Transverse colon (tissue), 4 donors: Measurements from ENCODE around the gene PFKFB1. TPM values are rescaled to one million over a fixed set of nuclear protein-coding genes. Genes with fewer than 3 reads are reported as not detected.

Experiments
- DNase-seq: peaks from one replicate; pipeline ENCODE4 v3.0.0-alpha.2; 2019
- H3K27ac ChIP-seq, 4 donors: fragments of 200-600 bp; sonication (generic); 2 replicates each; pipeline ENCODE4 v1.5.1; 2016 to 2018; ENCODE audit warnings: inconsistent platforms in 4 of 4
- H3K27me3 ChIP-seq: fragments of 200-600 bp; sonication (generic); 2 replicates; pipeline ENCODE4 v1.5.1; 2017; ENCODE audit warnings: inconsistent platforms
- H3K36me3 ChIP-seq, 4 donors: fragments of 200-600 bp; sonication (generic); 2 replicates each; pipeline ENCODE4 v1.5.1; 2017 to 2019; ENCODE audit warnings: inconsistent platforms in 4 of 4
- H3K4me1 ChIP-seq, 4 donors: fragments of 200-600 bp; sonication (generic); 2 replicates each; pipeline ENCODE4 v1.5.1; 2017 to 2020; ENCODE audit warnings: inconsistent platforms in 4 of 4
- H3K4me3 ChIP-seq, 4 donors: fragments of 200-600 bp; sonication (generic); 1 replicate in 1 of 4; 2 replicates in 3 of 4; pipeline versions ENCODE4 v1.5.1 to v1.6.1; 2017 to 2019; ENCODE audit warnings: inconsistent platforms in 4 of 4
- H3K9me3 ChIP-seq, 2 donors: fragments of 200-600 bp; sonication (generic); 2 replicates each; pipeline ENCODE4 v1.5.1; 2017 to 2019; ENCODE audit warnings: inconsistent platforms in 2 of 2
- CTCF ChIP-seq, 5 experiments: fragments of 200-600 bp in 3 of 5; fragments of 450-650 bp in 2 of 5; sonication (generic) in 3 of 5; IDR thresholded peaks; 1 replicate in 2 of 5; 2 replicates in 3 of 5; pipeline ENCODE4 v1.5.1; 2016 to 2017; ENCODE audit warnings: antibody characterized with exemption in 5 of 5, inconsistent platforms in 3 of 5, mild to moderate bottlenecking in 2 of 5, moderate library complexity in 1 of 5
- EP300 ChIP-seq: sonication (generic); formaldehyde crosslinking; IDR thresholded peaks from one replicate; pipeline ENCODE4 v1.6.1; 2017; ENCODE audit warnings: antibody characterized with exemption, low read depth
- POLR2A ChIP-seq: fragments of 450-650 bp; IDR thresholded peaks from one replicate; pipeline ENCODE4 v1.6.1; 2016; ENCODE audit warnings: antibody characterized with exemption, mild to moderate bottlenecking, moderate library complexity
- POLR2AphosphoS5 ChIP-seq, 3 donors: sonication (generic); formaldehyde crosslinking; IDR thresholded peaks; one replicate each; pipeline ENCODE4 v1.6.1; 2016; ENCODE audit warnings: antibody characterized with exemption in 3 of 3
- WGBS, 2 donors: methylation state at CpG; one replicate each; pipeline ENCODE4 v1.1.5; 2018; ENCODE audit warnings: low coverage in 1 of 2; 5-methylcytosine and 5-hydroxymethylcytosine counted together
- in situ Hi-C, 4 donors: fragments of 200-750 bp; cut with MboI; loops; one replicate each; pipeline versions ENCODE4 v1.15.0 to v1.15.1; 2017; ENCODE audit warnings: low sequenced_read_pairs in 3 of 4, low pct_ligation_motif_present in 1 of 4, low pct_unique_long_range_greater_than_20kb in 1 of 4
- intact Hi-C: fragments of 100-400 bp; cut with DNase I; formaldehyde crosslinking; loops from one replicate; pipeline ENCODE4 v1.15.1; 2023; ENCODE audit warnings: low total_unique reads
- total RNA-seq, 4 donors: library from RNA; depleted of rRNA; stranded (reverse); fragments of >200 nt; gene quantifications; one replicate each; pipeline ENCODE4 v1.1.0, GENCODE V29; 2016

PFKFB1 gene
- total RNA-seq, 4 donors from 2014 or later, result 0.32 to 0.55 TPM; not detected in 2

GRCh38 chrX:55008571-55009358 is 14.8 kb upstream of the PFKFB1 start:
- no peak for DNase-seq
- peak overlapping the region in 3 of 4 donors; percentile 15 to 83 (median 78) for H3K27ac ChIP-seq
- H3K4me1 ChIP-seq, result peaks cover 0 to 22% (median 5%) of the 10 kb centered on the region in 4 donors
- in situ Hi-C loops, result no loop called here
- intact Hi-C loops, result no loop called here
- 56% methylated on average over 9 of the region's 9 CpGs; no CpG with 5 or more reads in 1 of the 2 donors for WGBS, 2 donors
- TF ChIP-seq POLR2AphosphoS5 (IDR thresholded peaks at IDR 0.05) (no peak), CTCF (IDR thresholded peaks at IDR 0.05) (no peak), POLR2A (no peak), EP300 (no peak)
- no peaks in the 10 kb centered on the region for H3K27me3 ChIP-seq
- no peaks in the 10 kb centered on the region for H3K9me3 ChIP-seq
- H3K36me3 ChIP-seq, result no peaks in the 10 kb centered on the region
- no peak overlapping the region for H3K4me3 ChIP-seq

GRCh38 chrX:55007656-55008055 is 13.7 kb upstream of the PFKFB1 start:
- peaks cover 0 to 22% (median 5%) of the 10 kb centered on the region in 4 donors for H3K4me1 ChIP-seq
- H3K27ac ChIP-seq, result peak overlapping the region; percentile 63 to 83 (median 75)
- no peaks in the 10 kb centered on the region for H3K36me3 ChIP-seq
- no peaks in the 10 kb centered on the region for H3K9me3 ChIP-seq
- in situ Hi-C loops, result no loop called here
- no peaks in the 10 kb centered on the region for H3K27me3 ChIP-seq
- H3K4me3 ChIP-seq, result no peak overlapping the region
- TF ChIP-seq POLR2A (no peak), POLR2AphosphoS5 (IDR thresholded peaks at IDR 0.05) (no peak)
- 41% methylated on average over 6 of the region's 6 CpGs; no CpG with 5 or more reads in 1 of the 2 donors for WGBS, 2 donors
- peak; percentile 67 for DNase-seq
- intact Hi-C loops, result no loop called here

GRCh38 chrX:55006827-55007621 is 13.0 kb upstream of the PFKFB1 start:
- H3K27ac ChIP-seq, result peak overlapping the region; percentile 61 to 83 (median 72)
- no peaks in the 10 kb centered on the region for H3K36me3 ChIP-seq
- no peak for TF ChIP-seq POLR2A
- no peak for TF ChIP-seq CTCF (IDR thresholded peaks at IDR 0.05)
- no peak for TF ChIP-seq POLR2AphosphoS5 (IDR thresholded peaks at IDR 0.05)
- no peak for TF ChIP-seq EP300
- no peak for DNase-seq
- H3K9me3 ChIP-seq, result no peaks in the 10 kb centered on the region
- 86% methylated on average over 18 of the region's 18 CpGs; no CpG with 5 or more reads in 1 of the 2 donors for WGBS, 2 donors
- no peaks in the 10 kb centered on the region for H3K27me3 ChIP-seq
- H3K4me1 ChIP-seq, result peaks cover 0 to 22% (median 5%) of the 10 kb centered on the region in 4 donors
- intact Hi-C loops, result no loop called here
- in situ Hi-C loops, result no loop called here
- H3K4me3 ChIP-seq, result no peak overlapping the region

GRCh38 chrX:55005256-55005655 is 11.3 kb upstream of the PFKFB1 start:
- in situ Hi-C loops, result no loop called here
- intact Hi-C loops, result no loop called here
- no peak overlapping the region for H3K27ac ChIP-seq

More at GRCh38 chrX:55005256-55005655, 11.3 kb upstream of the PFKFB1 start:
- Histone ChIP-seq H3K4me1 (peaks cover 0 to 32% (median 12%) of the 10 kb centered on the region in 4 donors), H3K27me3 (no peaks in the 10 kb centered on the region), H3K4me3 (no peak overlapping the region), H3K9me3 (no peaks in the 10 kb centered on the region), H3K36me3 (no peaks in the 10 kb centered on the region)
- TF ChIP-seq EP300, result no peak
- TF ChIP-seq POLR2A, result no peak
- no peak for TF ChIP-seq CTCF (IDR thresholded peaks at IDR 0.05)
- TF ChIP-seq POLR2AphosphoS5 (IDR thresholded peaks at IDR 0.05), result no peak
- DNase-seq, result no peak
